ENCODE data around the gene MYMK.

The MYMK gene

DNA sequence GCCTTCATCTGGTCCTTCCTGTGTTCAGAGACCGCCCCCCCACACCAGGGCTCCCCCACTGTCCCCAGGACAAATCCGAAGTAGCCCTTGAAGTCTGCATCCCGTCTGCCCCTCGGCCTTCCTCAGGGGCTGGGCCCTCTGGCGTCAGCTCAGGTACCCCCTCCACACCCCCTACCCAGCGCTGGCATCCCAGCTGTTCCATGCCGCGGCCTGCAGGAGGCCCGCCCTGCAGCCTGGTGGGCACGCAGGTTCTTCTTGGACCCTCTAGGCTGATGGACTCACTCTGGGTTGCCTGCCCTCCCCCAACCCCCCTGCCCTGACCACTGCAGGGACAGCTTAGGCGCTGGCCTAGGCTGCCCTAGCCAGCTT is 52.5 kb downstream of the MYMK start:
- no peaks in the 10 kb centered on the region for H3K9me3 ChIP-seq (ENCODE audit: insufficient read depth, low read length)
- no peak overlapping the region for H3K9ac ChIP-seq (ENCODE audit: low read length)
- H2AFZ ChIP-seq (ENCODE audit: low read depth, low read length) = no peak overlapping the region
- H3K4me1 ChIP-seq (ENCODE audit: low read length) = peaks cover 23% of the 10 kb centered on the region
- TF ChIP-seq, protein P1, sequence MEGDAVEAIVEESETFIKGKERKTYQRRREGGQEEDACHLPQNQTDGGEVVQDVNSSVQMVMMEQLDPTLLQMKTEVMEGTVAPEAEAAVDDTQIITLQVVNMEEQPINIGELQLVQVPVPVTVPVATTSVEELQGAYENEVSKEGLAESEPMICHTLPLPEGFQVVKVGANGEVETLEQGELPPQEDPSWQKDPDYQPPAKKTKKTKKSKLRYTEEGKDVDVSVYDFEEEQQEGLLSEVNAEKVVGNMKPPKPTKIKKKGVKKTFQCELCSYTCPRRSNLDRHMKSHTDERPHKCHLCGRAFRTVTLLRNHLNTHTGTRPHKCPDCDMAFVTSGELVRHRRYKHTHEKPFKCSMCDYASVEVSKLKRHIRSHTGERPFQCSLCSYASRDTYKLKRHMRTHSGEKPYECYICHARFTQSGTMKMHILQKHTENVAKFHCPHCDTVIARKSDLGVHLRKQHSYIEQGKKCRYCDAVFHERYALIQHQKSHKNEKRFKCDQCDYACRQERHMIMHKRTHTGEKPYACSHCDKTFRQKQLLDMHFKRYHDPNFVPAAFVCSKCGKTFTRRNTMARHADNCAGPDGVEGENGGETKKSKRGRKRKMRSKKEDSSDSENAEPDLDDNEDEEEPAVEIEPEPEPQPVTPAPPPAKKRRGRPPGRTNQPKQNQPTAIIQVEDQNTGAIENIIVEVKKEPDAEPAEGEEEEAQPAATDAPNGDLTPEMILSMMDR (IDR thresholded peaks at IDR 0.05; ENCODE audit: low read depth, low read length) = no peak
- no peak for TF ChIP-seq EZH2phosphoT487 (IDR thresholded peaks at IDR 0.05; ENCODE audit: low read depth)
- H3K27me3 ChIP-seq (ENCODE audit: low read depth, low read length) = no peaks in the 10 kb centered on the region
- no peak overlapping the region for H3K4me3 ChIP-seq (ENCODE audit: low read length)
- H4K20me1 ChIP-seq (ENCODE audit: insufficient read depth, low read length) = peaks cover 4% of the 10 kb centered on the region
- peaks cover 27% of the 10 kb centered on the region for H3K36me3 ChIP-seq (replicated peaks; ENCODE audit: low read depth, low read length)
- H3K79me2 ChIP-seq (ENCODE audit: low read length) = peaks cover 4% of the 10 kb centered on the region; the same call in 1 of the 2 replicates
- H3K4me2 ChIP-seq (ENCODE audit: low read length) = no peak overlapping the region
- H3K27ac ChIP-seq (ENCODE audit: low read length) = no peak overlapping the region

GRCh38 chr9:133471551-133472276 is 53.0 kb downstream of the MYMK start:
- Histone ChIP-seq H3K9me3 (ENCODE audit: insufficient read depth, low read length) (no peaks in the 10 kb centered on the region), H3K4me1 (ENCODE audit: low read length) (peaks cover 18% of the 10 kb centered on the region), H3K4me2 (ENCODE audit: low read length) (no peak overlapping the region), H3K9ac (ENCODE audit: low read length) (no peak overlapping the region), H4K20me1 (ENCODE audit: insufficient read depth, low read length) (no peaks in the 10 kb centered on the region), H3K27ac (ENCODE audit: low read length) (no peak overlapping the region), H3K4me3 (ENCODE audit: low read length) (no peak overlapping the region), H2AFZ (ENCODE audit: low read depth, low read length) (no peak overlapping the region), H3K36me3 (replicated peaks; ENCODE audit: low read depth, low read length) (peaks cover 24% of the 10 kb centered on the region), H3K27me3 (ENCODE audit: low read depth, low read length) (no peaks in the 10 kb centered on the region), H3K79me2 (ENCODE audit: low read length) (0 out of 2 replicates have a peak, but pooled peaks cover under 1% of the 10 kb centered on the region)
- TF ChIP-seq, protein P1 (IDR thresholded peaks at IDR 0.05; ENCODE audit: low read depth, low read length) = no peak
- no peak for TF ChIP-seq EZH2phosphoT487 (IDR thresholded peaks at IDR 0.05; ENCODE audit: low read depth)

- no peak overlapping the region for H3K4me2 ChIP-seq (ENCODE audit: low read length)
- H4K20me1 ChIP-seq (ENCODE audit: insufficient read depth, low read length) = no peaks in the 10 kb centered on the region
- H3K27ac ChIP-seq (ENCODE audit: low read length) = no peak overlapping the region
- peaks cover 12% of the 10 kb centered on the region for H3K4me1 ChIP-seq (ENCODE audit: low read length)
- no peak overlapping the region for H2AFZ ChIP-seq (ENCODE audit: low read depth, low read length)
- H3K27me3 ChIP-seq (ENCODE audit: low read depth, low read length) = no peaks in the 10 kb centered on the region
- H3K9me3 ChIP-seq (ENCODE audit: insufficient read depth, low read length) = no peaks in the 10 kb centered on the region
- peaks cover 19% of the 10 kb centered on the region for H3K36me3 ChIP-seq (replicated peaks; ENCODE audit: low read depth, low read length)
- no peaks in the 10 kb centered on the region for H3K79me2 ChIP-seq (ENCODE audit: low read length)
- no peak overlapping the region for H3K9ac ChIP-seq (ENCODE audit: low read length)
- no peak for TF ChIP-seq EZH2phosphoT487 (IDR thresholded peaks at IDR 0.05; ENCODE audit: low read depth)
- TF ChIP-seq, protein P1 (IDR thresholded peaks at IDR 0.05; ENCODE audit: low read depth, low read length) = no peak
- no peak overlapping the region for H3K4me3 ChIP-seq (ENCODE audit: low read length)
Observed at GRCh38 chr9:133470988-133471387, 53.8 kb downstream of the MYMK start.

DNA sequence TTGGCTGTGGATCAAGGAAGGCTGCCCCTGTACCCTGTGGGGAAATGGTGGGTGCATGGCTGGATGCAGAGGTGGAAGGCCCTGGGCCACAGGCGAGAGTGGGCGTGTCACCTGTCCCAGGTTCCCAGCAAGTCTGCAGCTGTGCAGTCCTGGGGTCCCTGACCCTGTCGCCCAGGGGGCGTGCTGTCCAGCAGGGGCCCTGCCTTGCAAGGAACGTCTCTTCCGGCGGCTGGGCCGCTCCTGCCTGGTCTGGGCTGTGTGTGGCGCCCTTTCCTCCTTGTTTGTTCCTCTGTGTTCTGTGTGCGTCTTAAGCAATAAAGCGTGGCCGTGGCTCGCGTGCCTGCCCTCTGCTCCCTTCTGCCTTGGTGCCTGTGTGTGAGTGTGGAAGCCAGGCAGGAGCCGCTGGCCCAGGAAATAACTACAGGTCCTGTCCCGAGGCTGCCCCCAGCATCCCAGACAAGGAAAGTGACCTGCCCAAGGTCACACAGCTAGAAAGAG is 54.3 kb downstream of the MYMK start:
- H3K9ac ChIP-seq (ENCODE audit: low read length) = no peak overlapping the region
- no peak overlapping the region for H2AFZ ChIP-seq (ENCODE audit: low read depth, low read length)
- peaks cover 13% of the 10 kb centered on the region for H3K4me1 ChIP-seq (ENCODE audit: low read length)
- H3K4me2 ChIP-seq (ENCODE audit: low read length) = no peak overlapping the region
- no peak overlapping the region for H3K4me3 ChIP-seq (ENCODE audit: low read length)
- no peaks in the 10 kb centered on the region for H3K27me3 ChIP-seq (ENCODE audit: low read depth, low read length)
- H4K20me1 ChIP-seq (ENCODE audit: insufficient read depth, low read length) = no peaks in the 10 kb centered on the region
- peaks cover 19% of the 10 kb centered on the region for H3K36me3 ChIP-seq (replicated peaks; ENCODE audit: low read depth, low read length)
- no peak overlapping the region for H3K27ac ChIP-seq (ENCODE audit: low read length)
- TF ChIP-seq, protein P1 (IDR thresholded peaks at IDR 0.05; ENCODE audit: low read depth, low read length) = no peak
- TF ChIP-seq EZH2phosphoT487 (IDR thresholded peaks at IDR 0.05; ENCODE audit: low read depth) = no peak
- no peaks in the 10 kb centered on the region for H3K79me2 ChIP-seq (ENCODE audit: low read length)
- no peaks in the 10 kb centered on the region for H3K9me3 ChIP-seq (ENCODE audit: insufficient read depth, low read length)
